GM12801 (cell line): ENCODE results near the gene SNAPC4.

Experiments used
- TF ChIP-seq, protein P1 (sequence below): IDR thresholded peaks from one replicate; pipeline ENCODE4 v1.5.1; 2011; ENCODE audit warnings: control low read depth; ENCODE audit not compliant: insufficient read length; ENCODE audit errors: extremely low read depth

The SNAPC4 gene

DNA sequence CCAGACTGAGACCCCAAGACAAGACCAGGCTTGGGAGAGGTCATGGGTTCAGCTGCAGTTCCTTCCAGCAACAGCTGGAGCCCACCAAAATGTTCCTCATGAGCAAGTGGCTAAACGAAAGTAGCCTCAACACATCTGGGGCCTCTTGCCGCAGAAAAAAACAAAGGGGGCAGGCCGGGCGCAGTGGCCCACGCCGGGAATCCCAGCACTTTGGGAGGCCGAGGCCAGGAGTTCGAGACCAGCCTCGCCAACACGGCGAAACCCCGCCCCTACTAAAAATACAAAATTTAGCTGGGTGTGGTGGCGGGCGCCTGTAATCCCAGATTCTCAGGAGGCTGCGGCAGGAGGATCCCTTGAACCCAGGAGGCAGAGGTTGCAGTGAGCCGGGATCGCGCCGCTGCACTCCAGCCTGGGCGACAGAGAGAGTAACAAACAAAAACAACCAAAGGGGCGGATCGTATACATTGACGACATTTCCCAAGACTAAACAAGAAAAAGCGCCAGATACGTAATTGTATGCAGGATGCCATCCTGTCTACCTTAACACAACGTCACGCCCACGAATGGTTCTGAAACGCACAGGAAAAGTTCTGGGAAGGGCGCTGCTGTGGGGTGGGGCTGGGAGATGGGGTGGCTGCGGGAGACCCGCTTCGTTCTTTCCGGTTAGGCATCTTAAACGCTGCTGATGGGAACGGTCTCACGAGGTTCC lies 38.0 kb upstream of the SNAPC4 start:
- TF ChIP-seq, protein P1, sequence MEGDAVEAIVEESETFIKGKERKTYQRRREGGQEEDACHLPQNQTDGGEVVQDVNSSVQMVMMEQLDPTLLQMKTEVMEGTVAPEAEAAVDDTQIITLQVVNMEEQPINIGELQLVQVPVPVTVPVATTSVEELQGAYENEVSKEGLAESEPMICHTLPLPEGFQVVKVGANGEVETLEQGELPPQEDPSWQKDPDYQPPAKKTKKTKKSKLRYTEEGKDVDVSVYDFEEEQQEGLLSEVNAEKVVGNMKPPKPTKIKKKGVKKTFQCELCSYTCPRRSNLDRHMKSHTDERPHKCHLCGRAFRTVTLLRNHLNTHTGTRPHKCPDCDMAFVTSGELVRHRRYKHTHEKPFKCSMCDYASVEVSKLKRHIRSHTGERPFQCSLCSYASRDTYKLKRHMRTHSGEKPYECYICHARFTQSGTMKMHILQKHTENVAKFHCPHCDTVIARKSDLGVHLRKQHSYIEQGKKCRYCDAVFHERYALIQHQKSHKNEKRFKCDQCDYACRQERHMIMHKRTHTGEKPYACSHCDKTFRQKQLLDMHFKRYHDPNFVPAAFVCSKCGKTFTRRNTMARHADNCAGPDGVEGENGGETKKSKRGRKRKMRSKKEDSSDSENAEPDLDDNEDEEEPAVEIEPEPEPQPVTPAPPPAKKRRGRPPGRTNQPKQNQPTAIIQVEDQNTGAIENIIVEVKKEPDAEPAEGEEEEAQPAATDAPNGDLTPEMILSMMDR, result no peak

DNA sequence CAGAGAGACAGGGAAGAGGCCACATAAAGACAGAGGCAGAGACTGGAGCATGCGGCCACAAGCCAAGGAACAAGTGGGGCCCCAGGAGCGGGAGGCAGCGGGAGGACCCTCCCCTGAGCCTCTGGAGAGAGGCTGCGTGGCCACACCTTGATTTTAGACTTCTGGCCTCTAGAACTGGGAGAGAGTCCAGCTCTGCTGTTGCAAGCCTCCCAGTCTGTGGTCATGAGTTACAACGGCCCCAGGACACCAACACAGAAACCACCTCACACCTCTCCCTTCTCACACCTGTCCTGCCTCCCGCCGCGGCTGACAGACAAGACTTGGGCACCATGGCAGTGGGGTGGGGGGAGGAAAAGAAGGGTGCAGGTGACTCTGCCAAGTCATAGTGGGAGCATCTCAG lies 37.5 kb upstream of the SNAPC4 start:
- TF ChIP-seq, protein P1, result no peak

GRCh38 chr9:136436055-136436634 lies 36.2 kb upstream of the SNAPC4 start:
- TF ChIP-seq, protein P1, result no peak

DNA sequence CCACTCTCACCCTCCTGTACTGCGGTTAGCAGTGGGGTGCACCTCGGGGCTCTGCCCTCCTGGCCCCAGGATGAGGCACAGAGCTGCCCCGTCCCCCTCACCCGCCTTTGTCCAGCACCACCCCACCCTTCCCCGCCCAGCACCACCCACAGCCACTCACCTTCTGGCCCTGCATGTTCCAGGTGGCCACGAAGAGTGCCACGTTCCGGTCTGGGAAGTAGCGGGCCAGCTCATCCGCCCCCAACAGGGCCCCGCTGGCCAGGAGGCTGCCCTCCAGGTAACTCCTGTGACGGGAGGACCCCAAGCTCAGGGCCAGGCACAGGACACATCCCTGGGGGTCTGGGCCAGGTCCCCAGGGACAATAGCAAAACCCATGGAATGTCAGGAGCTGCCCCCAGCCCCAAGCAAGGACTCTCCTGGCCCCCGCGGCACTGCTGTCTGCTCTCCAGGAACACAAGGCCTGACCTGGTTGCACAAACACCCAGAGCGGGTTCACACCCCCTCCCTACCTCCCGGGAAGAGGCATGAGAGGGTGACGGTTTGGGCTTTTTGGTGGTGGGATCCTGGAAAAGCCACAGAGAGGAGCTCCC lies 34.7 kb upstream of the SNAPC4 start:
- TF ChIP-seq, protein P1, result no peak

DNA sequence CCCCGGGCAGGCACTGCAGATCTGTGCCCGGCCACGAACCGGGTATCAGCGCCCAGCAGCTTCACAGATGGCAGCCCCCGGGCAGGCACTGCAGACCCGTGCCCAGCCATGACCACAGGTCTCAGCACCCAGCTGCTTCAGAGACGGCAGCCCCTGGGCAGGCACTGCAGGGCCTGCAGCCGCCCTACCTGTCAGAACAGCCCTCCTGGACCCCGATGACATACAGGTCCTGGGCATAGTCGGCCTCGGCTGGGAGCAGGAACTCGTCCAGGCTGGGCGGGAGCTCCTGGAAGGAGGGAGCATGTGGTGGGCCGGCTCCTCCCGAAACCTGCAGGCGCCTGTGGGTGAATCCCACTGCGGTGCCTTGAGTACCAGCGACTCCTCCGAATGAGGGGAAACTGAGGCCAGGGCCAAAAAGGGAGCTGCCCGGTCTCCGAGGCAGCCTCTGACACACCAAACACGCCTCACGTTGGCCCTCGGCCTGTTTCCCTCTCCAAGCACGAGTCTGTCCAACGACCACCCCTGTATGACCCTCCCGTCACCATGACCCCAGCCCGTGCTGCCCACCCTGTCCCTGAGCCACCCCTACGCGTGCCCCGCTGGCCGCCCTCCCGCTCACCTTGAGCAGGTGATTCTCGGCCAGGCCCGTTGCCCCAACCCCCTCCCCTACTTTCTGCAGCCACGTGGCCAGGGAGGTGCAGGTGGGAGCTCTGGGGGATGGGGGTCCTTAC lies 34.0 kb upstream of the SNAPC4 start:
- TF ChIP-seq, protein P1, result no peak

DNA sequence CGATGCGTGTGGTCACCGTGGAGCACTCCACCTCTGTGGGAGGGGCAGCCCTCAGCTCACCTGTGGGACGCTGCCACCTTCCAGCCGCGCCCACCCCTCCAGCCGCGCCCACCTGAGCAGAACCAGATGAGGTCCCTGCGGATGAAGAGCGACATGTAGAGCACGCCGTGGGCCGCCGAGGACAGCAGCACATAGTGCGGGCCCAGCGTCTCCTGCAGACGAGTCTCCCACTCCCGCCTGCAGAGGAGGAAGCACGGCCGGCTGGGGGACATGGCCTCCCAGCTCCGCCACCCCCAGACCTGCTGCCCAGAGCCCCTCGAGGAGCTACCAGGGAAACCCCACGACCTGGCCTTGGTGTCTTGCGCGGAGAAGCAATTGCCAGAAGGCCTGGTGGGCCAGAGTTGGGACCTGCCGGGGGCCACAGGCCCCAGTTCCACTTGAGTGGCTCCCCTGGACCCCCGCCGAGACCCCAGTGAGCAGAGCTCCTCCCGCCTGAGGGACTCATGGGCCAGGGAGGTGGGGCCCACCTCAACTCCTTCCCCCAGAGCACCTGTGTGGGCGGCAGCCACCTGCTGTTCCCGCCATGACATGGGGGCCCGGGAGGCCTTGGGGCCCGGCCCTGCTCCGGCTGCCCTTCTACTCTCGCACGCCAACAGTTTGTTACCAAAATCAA lies 33.2 kb upstream of the SNAPC4 start:
- TF ChIP-seq, protein P1, result no peak

DNA sequence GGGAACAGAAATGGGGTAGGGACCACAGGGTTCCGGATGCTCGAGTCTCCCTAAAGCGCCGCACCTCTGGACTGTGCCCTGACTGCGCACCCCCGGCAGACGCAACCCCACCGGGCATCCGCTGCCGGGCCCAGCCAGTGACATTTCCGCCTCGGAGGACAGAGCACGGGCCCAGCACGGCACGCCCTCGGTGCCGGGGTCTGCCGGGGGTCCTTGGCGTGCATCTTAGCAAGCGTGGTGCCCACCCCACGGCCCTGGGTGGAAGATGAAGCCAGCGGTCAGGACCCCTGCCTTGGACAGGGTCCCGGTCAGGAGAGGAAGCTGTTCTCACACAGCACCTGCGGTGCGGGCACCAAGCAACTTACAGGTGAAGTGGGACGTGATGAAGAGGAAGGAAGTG lies 32.6 kb upstream of the SNAPC4 start:
- TF ChIP-seq, protein P1, result no peak
